Retinal pigment epithelial cell (primary cell): ENCODE measurements around the gene TBC1D8.

ENCODE experiments used
- DNase-seq: peaks from one replicate; pipeline ENCODE4 v3.0.0-alpha.2; 2010; ENCODE audit warnings: low read depth
- H3K4me3 ChIP-seq: 2 replicates; pipeline ENCODE4 v1.5.1; 2011; ENCODE audit warnings: mild to moderate bottlenecking, low read length, control low read depth, moderate library complexity
- CTCF ChIP-seq: conservative IDR thresholded peaks from 2 replicates; pipeline ENCODE4 v1.5.1; 2011; ENCODE audit warnings: low read depth, low read length, control low read depth, inconsistent platforms

TBC1D8 gene

GRCh38 chr2:101014264-101014857, 136.8 kb downstream of the TBC1D8 start:
- H3K4me3 ChIP-seq: no peak overlapping the region
- DNase-seq: no peak
- TF ChIP-seq CTCF: no peak

- peak; percentile 73 for TF ChIP-seq CTCF
- DNase-seq: no peak
- H3K4me3 ChIP-seq: no peak overlapping the region
These were observed 138.4 kb downstream of the TBC1D8 start for GRCh38 chr2:101012706-101013181.

- no peak for DNase-seq
- TF ChIP-seq CTCF: no peak
- H3K4me3 ChIP-seq: no peak overlapping the region
These were observed 139.0 kb downstream of the TBC1D8 start for GRCh38 chr2:101012054-101012705.

GRCh38 chr2:101011152-101011551, 140.0 kb downstream of the TBC1D8 start:
- no peak for TF ChIP-seq CTCF
- no peak for DNase-seq
- H3K4me3 ChIP-seq: no peak overlapping the region

- no peak overlapping the region for H3K4me3 ChIP-seq
- no peak for DNase-seq
These were observed 143.5 kb downstream of the TBC1D8 start for GRCh38 chr2:101007415-101008345.

More at GRCh38 chr2:101007415-101008345, 143.5 kb downstream of the TBC1D8 start:
- no peak for TF ChIP-seq CTCF
